GM19452 (cell line): Measurements from ENCODE around the gene TBCEL.

Experiments
- ATAC-seq: cut with Tn5 transposase; IDR thresholded peaks from one replicate; pipeline ENCODE4 v1.9.1; 2021; ENCODE audit not compliant: unreplicated experiment

The TBCEL gene

DNA sequence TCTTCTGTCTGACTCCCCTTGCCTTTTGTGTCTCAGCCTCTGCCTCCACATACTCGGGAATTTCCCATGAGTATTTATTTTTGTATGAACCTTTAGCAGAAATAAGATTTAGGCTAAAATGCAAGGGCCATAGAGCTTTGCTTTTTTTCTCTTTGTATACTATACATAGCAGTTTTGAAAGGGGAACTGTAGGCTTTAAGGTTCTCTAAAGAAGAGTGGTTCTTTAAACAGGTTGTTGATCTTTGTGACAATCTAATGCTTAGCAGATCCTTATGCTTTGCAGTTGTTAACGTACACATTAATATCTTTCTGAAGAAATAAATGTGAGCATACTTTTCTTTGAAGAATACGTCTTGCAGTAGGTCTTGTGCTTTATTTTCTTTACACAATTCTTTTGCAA, 35.0 kb downstream of the TBCEL start:
- ATAC-seq = no peak

- peak; percentile 98 for ATAC-seq
These were observed 35.7 kb downstream of the TBCEL start for GRCh38 chr11:121059605-121060004.

DNA sequence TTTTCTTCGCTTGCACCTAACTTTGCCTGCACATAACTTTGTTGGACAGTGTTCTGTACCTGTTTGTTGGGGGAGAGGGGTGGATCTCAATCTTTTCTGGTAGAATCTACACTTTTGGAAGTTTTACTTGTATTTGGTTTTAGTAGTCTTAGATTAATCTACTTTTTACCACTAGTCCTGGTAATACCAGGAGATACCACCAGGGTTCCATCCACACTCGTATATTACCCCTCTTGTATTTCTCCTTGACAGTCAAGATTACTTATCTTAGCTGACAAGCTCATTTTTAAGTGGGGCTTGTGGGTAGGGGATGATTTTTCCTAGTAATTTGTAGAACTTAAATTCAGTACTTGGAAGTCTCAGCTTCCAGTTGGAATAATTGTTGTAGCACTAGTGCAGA, 39.8 kb downstream of the TBCEL start:
- ATAC-seq = no peak

- no peak for ATAC-seq
These were observed 42.7 kb downstream of the TBCEL start for GRCh38 chr11:121066623-121067022.

GRCh38 chr11:121067026-121067425, 43.1 kb downstream of the TBCEL start:
- ATAC-seq = no peak

DNA sequence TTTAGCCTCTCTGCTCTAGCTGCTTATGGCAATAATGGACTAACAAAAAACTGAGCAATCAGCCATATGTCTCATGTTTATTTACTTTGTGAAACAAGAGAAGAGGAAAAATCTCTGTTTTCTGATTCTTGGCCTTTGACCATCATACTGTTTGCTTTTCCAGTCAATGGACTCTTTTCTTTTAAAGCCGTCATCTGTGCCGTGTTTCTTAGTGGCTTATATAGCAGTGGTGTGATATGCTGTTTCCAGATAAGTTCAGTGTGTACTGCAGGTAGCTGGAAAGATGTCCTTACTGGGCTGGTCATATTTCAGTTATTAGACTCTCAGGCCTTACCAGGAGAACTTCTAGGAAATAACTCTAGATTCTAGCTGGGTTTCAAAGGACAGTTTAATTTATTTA, 43.6 kb downstream of the TBCEL start:
- ATAC-seq = no peak

GRCh38 chr11:121067962-121068647, 44.2 kb downstream of the TBCEL start:
- no peak for ATAC-seq

GRCh38 chr11:121068787-121069186, 44.9 kb downstream of the TBCEL start:
- ATAC-seq = no peak

GRCh38 chr11:121070951-121071845, 47.3 kb downstream of the TBCEL start:
- no peak for ATAC-seq

- ATAC-seq = no peak
These were observed 48.0 kb downstream of the TBCEL start for GRCh38 chr11:121071846-121072450.

DNA sequence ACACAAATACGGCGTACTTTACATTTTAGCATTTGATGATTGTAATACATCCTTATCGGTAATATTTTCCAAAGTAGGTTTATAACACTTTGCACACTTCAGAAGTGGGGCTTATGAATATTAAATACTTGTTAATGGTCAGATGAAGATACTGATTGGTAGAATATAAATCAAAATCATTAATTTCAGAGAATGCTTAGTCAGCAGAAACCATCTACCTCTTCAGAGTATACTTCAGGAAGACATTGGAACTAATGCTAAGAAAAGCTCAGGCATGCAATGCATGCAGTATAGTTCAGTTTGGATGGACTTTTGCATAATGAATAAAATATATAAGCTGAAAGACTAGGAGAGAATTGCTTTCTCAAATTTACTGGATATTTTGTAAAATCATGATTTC, 57.4 kb downstream of the TBCEL start:
- no peak for ATAC-seq

GRCh38 chr11:121082219-121082618, 58.3 kb downstream of the TBCEL start:
- no peak for ATAC-seq

- ATAC-seq = no peak
These were observed 58.8 kb downstream of the TBCEL start for GRCh38 chr11:121082670-121083069.

- ATAC-seq = no peak
These were observed 63.0 kb downstream of the TBCEL start for GRCh38 chr11:121086866-121087265.

- no peak for ATAC-seq
These were observed 65.7 kb downstream of the TBCEL start for GRCh38 chr11:121089566-121089965.

GRCh38 chr11:121090145-121090721, 66.3 kb downstream of the TBCEL start:
- ATAC-seq = no peak

DNA sequence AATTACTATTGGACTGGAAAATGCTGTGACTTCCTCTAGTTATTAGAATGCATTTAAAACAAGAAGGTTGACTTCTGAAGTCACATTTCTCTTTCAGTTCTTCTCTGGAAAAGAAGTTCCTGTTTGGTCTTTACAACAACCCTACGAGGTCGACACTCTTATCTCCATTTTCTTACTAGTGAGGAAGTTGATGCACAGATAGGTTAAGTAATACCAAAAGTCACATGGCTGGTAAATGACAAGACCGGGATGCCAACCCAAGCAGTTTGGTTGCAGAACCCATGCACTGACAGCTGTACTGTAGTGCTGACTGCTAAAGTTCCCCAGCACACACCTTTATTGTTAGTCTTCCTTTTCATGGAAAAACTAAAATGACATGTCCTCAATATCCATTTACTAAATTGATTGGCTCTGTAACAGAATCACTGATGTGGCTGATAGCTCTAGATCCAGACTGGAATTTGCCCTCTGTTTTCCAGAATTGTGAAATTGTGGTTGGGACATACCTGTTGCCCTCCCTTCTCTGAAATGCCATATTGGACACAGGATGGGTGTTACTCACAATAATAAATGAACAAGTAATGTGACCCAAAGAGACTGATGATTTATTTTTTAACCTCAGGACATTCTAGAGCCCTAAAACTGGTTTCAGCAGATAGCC, 67.7 kb downstream of the TBCEL start:
- no peak for ATAC-seq

- no peak for ATAC-seq
These were observed 71.7 kb downstream of the TBCEL start for GRCh38 chr11:121095561-121095960.

DNA sequence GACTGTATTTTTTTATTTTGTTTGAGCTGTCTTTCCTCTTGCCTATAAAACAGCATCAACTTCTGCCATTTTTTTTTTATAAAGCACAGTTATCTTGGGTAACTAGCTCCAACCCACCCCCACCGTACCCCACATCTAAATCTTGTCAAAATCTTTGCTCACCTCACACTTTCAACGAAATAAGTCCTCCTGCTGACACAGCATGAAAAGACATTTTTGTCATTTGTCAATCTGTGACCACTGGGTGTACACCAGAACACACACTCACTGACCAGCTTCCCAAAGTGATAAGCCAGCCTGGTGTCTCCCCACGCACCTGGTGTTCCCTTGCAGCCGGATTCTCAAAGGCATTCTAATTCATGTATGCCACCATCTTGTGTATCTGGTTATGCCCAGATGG, 75.5 kb downstream of the TBCEL start:
- ATAC-seq = no peak

DNA sequence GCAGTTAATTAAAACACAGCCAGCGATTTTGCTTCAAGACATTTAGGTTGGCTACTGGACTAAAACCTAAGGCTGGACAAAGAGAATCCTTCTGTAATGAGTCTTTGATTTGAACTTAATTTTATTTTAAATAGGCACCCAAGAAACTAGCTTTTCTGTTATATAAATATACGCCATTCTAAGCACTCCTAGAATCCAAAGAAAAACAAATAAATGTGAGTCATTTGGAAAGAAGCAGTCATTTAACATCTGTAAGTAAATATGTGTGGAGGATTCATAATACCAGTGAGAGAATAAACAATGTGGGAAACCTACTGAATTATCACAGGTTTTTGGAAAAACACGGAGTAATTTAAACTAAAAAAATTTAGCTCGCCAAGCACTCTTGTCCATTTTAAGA, 76.0 kb downstream of the TBCEL start:
- ATAC-seq = no peak

GRCh38 chr11:121100943-121101342, 77.0 kb downstream of the TBCEL start, which contains the start of gene TECTA:
Gene TECTA, plus strand, starts transcription at chr11:121101243. Its CDS starts 1,423 bp downstream, at chr11:121102666.
- ATAC-seq = no peak
